T-helper 9 cell (primary cell): ENCODE results near the gene AANAT.
A peak's percentile ranks its signal among the peaks of the same experiment; 100 is the strongest.

Experiments used
- DNase-seq: peaks from one replicate; pipeline ENCODE4 v3.0.0-alpha.2; 2020

AANAT gene

GRCh38 chr17:76442341-76443338, 24.8 kb upstream of the AANAT start:
- DNase-seq, result no peak

- no peak for DNase-seq
These were observed 22.7 kb upstream of the AANAT start for GRCh38 chr17:76444518-76445311.

GRCh38 chr17:76445697-76446448, 21.5 kb upstream of the AANAT start:
- no peak for DNase-seq

GRCh38 chr17:76446449-76447231, 20.8 kb upstream of the AANAT start:
- DNase-seq, result no peak

- DNase-seq, result no peak
These were observed 19.3 kb upstream of the AANAT start for GRCh38 chr17:76447931-76448652.

GRCh38 chr17:76449126-76449525, 18.3 kb upstream of the AANAT start:
- DNase-seq, result no peak

- DNase-seq, result no peak
These were observed 15.9 kb upstream of the AANAT start for GRCh38 chr17:76451506-76451905.

GRCh38 chr17:76452127-76452659, 15.2 kb upstream of the AANAT start:
- peak; percentile 11 for DNase-seq

- DNase-seq, result peak; percentile 93
These were observed 14.6 kb upstream of the AANAT start, which contains the start of gene UBE2O for GRCh38 chr17:76452660-76453430. Gene UBE2O, minus strand, starts transcription at chr17:76453152. Its CDS starts 11 bp downstream, at chr17:76453141.

GRCh38 chr17:76453431-76453743, 14.0 kb upstream of the AANAT start:
- DNase-seq, result no peak

- no peak for DNase-seq
These were observed 8.6 kb upstream of the AANAT start for GRCh38 chr17:76458580-76459490.

GRCh38 chr17:76459674-76460073, 7.7 kb upstream of the AANAT start:
- no peak for DNase-seq

- DNase-seq, result no peak
These were observed 5.4 kb upstream of the AANAT start for GRCh38 chr17:76461765-76462555.

GRCh38 chr17:76462556-76463290, 4.7 kb upstream of the AANAT start:
- DNase-seq, result no peak

- DNase-seq, result no peak
These were observed 650 bp upstream of the AANAT start for GRCh38 chr17:76466775-76467130.

GRCh38 chr17:76467809-76468633, 618 bp downstream of the AANAT start:
- DNase-seq, result no peak

- no peak for DNase-seq
These were observed 1.2 kb downstream of the AANAT start for GRCh38 chr17:76468634-76469010.
